ENCODE measurements around the gene ZNF385D.
"Not testable (repeated sequence)": the region's sequence is repeated elsewhere in the genome, so short reads cannot be mapped to it uniquely, and the experiment has no call there.

Gene ZNF385D

GRCh38 chr3:21505711-21506460 is 245.1 kb downstream of the ZNF385D start:
- no peak for DNase-seq

- no peak for DNase-seq
Observed at GRCh38 chr3:21502656-21503055, 248.4 kb downstream of the ZNF385D start.

GRCh38 chr3:21500834-21501233 is 250.2 kb downstream of the ZNF385D start:
- DNase-seq: no peak

- not testable (repeated sequence) for DNase-seq
Observed at GRCh38 chr3:21490671-21491070, 260.3 kb downstream of the ZNF385D start.

- no peak for DNase-seq
Observed at GRCh38 chr3:21487520-21487919, 263.5 kb downstream of the ZNF385D start.

- not testable (repeated sequence) for DNase-seq
Observed at GRCh38 chr3:21486024-21486935, 264.7 kb downstream of the ZNF385D start.

- no peak for DNase-seq
Observed at GRCh38 chr3:21484828-21485144, 266.2 kb downstream of the ZNF385D start.

GRCh38 chr3:21484057-21484827 is 266.8 kb downstream of the ZNF385D start:
- DNase-seq: peak; percentile 32

GRCh38 chr3:21481991-21482390 is 269.0 kb downstream of the ZNF385D start:
- DNase-seq: no peak

GRCh38 chr3:21477541-21478288 is 273.3 kb downstream of the ZNF385D start:
- no peak for DNase-seq

GRCh38 chr3:21466476-21466875 is 284.5 kb downstream of the ZNF385D start:
- DNase-seq: no peak

GRCh38 chr3:21464746-21465145 is 286.3 kb downstream of the ZNF385D start:
- DNase-seq: no peak

GRCh38 chr3:21463319-21463718 is 287.7 kb downstream of the ZNF385D start:
- no peak for DNase-seq

GRCh38 chr3:21462141-21462540 is 288.9 kb downstream of the ZNF385D start:
- DNase-seq: no peak

GRCh38 chr3:21457084-21457483 is 293.9 kb downstream of the ZNF385D start:
- DNase-seq: no peak

GRCh38 chr3:21449738-21450137 is 301.3 kb downstream of the ZNF385D start:
- no peak for DNase-seq

GRCh38 chr3:21447476-21448151 is 303.4 kb downstream of the ZNF385D start:
- DNase-seq: no peak

GRCh38 chr3:21446945-21447475 is 304.0 kb downstream of the ZNF385D start:
- DNase-seq: no peak

GRCh38 chr3:21446027-21446426 is 305.0 kb downstream of the ZNF385D start:
- DNase-seq: no peak

GRCh38 chr3:21441821-21442220 is 309.2 kb downstream of the ZNF385D start:
- DNase-seq: no peak

- DNase-seq: peak; percentile 47
Observed at GRCh38 chr3:21436835-21437234, 314.2 kb downstream of the ZNF385D start.

GRCh38 chr3:21435871-21436270 is 315.1 kb downstream of the ZNF385D start:
- DNase-seq: peak; percentile 44

Data from NCI-H69 (cell line).